ENCODE results near the gene DOLPP1. TPM values are rescaled to one million over a fixed set of nuclear protein-coding genes. Genes with fewer than 3 reads are reported as not detected.
A peak's percentile ranks its signal among the peaks of the same experiment; 100 is the strongest.

DOLPP1 gene
- total RNA-seq, 2 donors from 2014 or later = 4.4 to 5.7 TPM

GRCh38 chr9:129059796-129060785 lies 20.8 kb upstream of the DOLPP1 start:
- intact Hi-C loops (cut with DNase I) = loop anchor here in 1 of 2 donors (5.0 kb wide), 1 partner anchor 1148 kb away; no protein-coding TSS in a partner anchor
- DNase-seq (ENCODE audit: low spot score) = no peak

- no peak for DNase-seq (ENCODE audit: low spot score)
- intact Hi-C loops (cut with DNase I) = loop anchor here in 1 of 2 donors (5.0 kb wide), 1 partner anchor 1149 kb away; no protein-coding TSS in a partner anchor
These were observed 19.9 kb upstream of the DOLPP1 start for GRCh38 chr9:129060991-129061390.

- intact Hi-C loops (cut with DNase I) = loop anchor here in 1 of 2 donors (5.0 kb wide), 1 partner anchor 1151 kb away; no protein-coding TSS in a partner anchor
- DNase-seq (ENCODE audit: low spot score) = no peak
These were observed 17.9 kb upstream of the DOLPP1 start for GRCh38 chr9:129063061-129063460.

GRCh38 chr9:129064499-129064908 lies 16.4 kb upstream of the DOLPP1 start:
- intact Hi-C loops (cut with DNase I) = loop anchor here in 1 of 2 donors (5.0 kb wide), 1 partner anchor 1152 kb away; no protein-coding TSS in a partner anchor
- DNase-seq (ENCODE audit: low spot score) = no peak

- intact Hi-C loops (cut with DNase I) = no loop called here
- DNase-seq (ENCODE audit: low spot score) = no peak
These were observed 12.8 kb upstream of the DOLPP1 start for GRCh38 chr9:129068110-129068509.

- intact Hi-C loops (cut with DNase I) = no loop called here
- peak; percentile 90 for DNase-seq (ENCODE audit: low spot score)
These were observed 11.7 kb upstream of the DOLPP1 start for GRCh38 chr9:129068990-129069861.

GRCh38 chr9:129069862-129070641 lies 10.9 kb upstream of the DOLPP1 start:
- intact Hi-C loops (cut with DNase I) = loop anchor here in 1 of 2 donors (5.0 kb wide), 1 partner anchor 1337 kb away; no protein-coding TSS in a partner anchor
- DNase-seq (ENCODE audit: low spot score) = no peak

- intact Hi-C loops (cut with DNase I) = loop anchor here in 1 of 2 donors (5.0 kb wide), 1 partner anchor 1336 kb away; no protein-coding TSS in a partner anchor
- DNase-seq (ENCODE audit: low spot score) = no peak
These were observed 10.0 kb upstream of the DOLPP1 start for GRCh38 chr9:129070696-129071525.

- intact Hi-C loops (cut with DNase I) = loop anchor here in 1 of 2 donors (5.0 kb wide), 1 partner anchor 1336 kb away; no protein-coding TSS in a partner anchor
- no peak for DNase-seq (ENCODE audit: low spot score)
These were observed 9.3 kb upstream of the DOLPP1 start for GRCh38 chr9:129071526-129072126.

GRCh38 chr9:129072171-129072570 lies 8.7 kb upstream of the DOLPP1 start:
- no peak for DNase-seq (ENCODE audit: low spot score)
- intact Hi-C loops (cut with DNase I) = loop anchor here in 1 of 2 donors (5.0 kb wide), 1 partner anchor 1335 kb away; no protein-coding TSS in a partner anchor

- intact Hi-C loops (cut with DNase I) = loop anchor here in 1 of 2 donors (5.0 kb wide), 1 partner anchor 1334 kb away; no protein-coding TSS in a partner anchor
- no peak for DNase-seq (ENCODE audit: low spot score)
These were observed 7.5 kb upstream of the DOLPP1 start for GRCh38 chr9:129073404-129073803.

GRCh38 chr9:129074106-129074505 lies 6.8 kb upstream of the DOLPP1 start:
- no peak for DNase-seq (ENCODE audit: low spot score)
- intact Hi-C loops (cut with DNase I) = loop anchor here in 1 of 2 donors (5.0 kb wide), 1 partner anchor 1333 kb away; no protein-coding TSS in a partner anchor

- no peak for DNase-seq (ENCODE audit: low spot score)
- intact Hi-C loops (cut with DNase I) = no loop called here
These were observed 4.8 kb upstream of the DOLPP1 start for GRCh38 chr9:129075996-129076639.

- no peak for DNase-seq (ENCODE audit: low spot score)
- intact Hi-C loops (cut with DNase I) = no loop called here
These were observed 4.3 kb upstream of the DOLPP1 start for GRCh38 chr9:129076640-129077037.

GRCh38 chr9:129077236-129077635 lies 3.7 kb upstream of the DOLPP1 start:
- intact Hi-C loops (cut with DNase I) = no loop called here
- DNase-seq (ENCODE audit: low spot score) = no peak

- no peak for DNase-seq (ENCODE audit: low spot score)
- intact Hi-C loops (cut with DNase I) = no loop called here
These were observed 2.0 kb upstream of the DOLPP1 start for GRCh38 chr9:129078691-129079503.

Measured in posterior vena cava (tissue), 2 donors.